ENCODE measurements around the gene CUX1.

GRCh38 chr7:102138676-102139075 lies 321.2 kb downstream of the CUX1 start:
- TF ChIP-seq CTCF (IDR thresholded peaks at IDR 0.05): no peak
- no peak for TF ChIP-seq POLR2A (IDR thresholded peaks at IDR 0.05)
